Suppressor macrophage (primary cell): ENCODE data around the gene UBAC2.
"Not testable (repeated sequence)": the region's sequence is repeated elsewhere in the genome, so short reads cannot be mapped to it uniquely, and the experiment has no call there.

Source experiments
- DNase-seq, 4 experiments: peaks; one replicate each; pipeline ENCODE4 v3.0.0-alpha.2; 2020 to 2022

UBAC2 gene

DNA sequence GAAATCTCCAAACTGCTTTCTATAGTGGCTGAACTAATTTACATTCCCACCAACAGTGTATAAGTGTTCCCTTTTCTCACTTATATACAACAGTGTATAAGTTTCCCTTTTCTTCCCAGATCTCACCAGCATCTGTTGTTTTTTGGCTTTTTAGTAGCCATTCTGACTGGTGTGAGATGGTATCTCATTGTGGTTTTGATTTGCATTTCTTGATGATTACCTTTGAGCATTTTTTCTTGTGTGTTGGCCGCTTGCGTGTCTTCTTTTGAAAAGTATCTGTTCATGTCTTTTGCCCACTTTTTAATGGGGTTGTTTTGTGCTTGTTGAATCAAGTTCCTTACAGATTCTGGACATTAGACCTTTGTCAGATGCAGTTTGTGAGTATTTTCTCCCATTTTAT, 49.0 kb downstream of the UBAC2 start:
- DNase-seq, result not testable (repeated sequence)

DNA sequence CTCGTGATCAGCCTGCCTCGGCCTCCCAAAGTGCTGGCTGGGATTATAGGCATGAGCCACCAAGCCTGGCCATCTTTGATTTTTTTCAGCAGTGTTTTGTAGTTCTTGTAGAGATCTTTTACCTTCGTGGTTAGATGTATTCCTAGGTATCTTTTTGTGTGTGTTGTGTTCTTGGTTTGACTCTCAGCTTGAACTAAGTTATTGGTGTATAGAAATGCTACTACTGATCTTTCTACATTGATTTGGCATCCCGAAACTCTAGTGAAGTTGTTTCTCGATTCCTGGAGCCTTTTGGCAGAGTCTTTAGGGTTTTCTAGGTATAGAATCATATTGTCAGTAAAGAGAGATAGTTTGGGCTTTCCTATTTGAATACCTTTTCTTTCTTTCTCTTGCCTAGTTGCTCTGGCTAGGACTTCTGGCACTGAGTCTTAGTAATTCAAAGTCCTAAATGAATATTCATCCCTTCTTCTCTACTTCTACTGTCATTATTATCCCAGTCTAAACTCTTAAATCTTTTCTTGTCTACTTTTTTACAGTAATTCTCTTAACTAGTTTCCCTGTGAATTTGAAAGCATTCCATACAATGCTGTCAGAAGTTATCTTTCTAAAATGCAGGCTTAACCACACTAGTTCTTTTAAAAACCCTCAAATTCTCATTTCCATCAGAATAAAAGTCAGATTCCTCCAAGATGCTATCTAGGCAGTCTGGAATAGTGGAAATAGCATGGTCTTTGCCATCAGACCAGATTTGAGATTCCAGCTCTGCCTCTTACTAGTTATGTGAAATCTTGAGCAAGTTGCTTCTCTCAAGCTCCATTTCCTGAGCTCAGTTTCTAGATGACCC, 50.5 kb downstream of the UBAC2 start:
- no peak for DNase-seq

DNA sequence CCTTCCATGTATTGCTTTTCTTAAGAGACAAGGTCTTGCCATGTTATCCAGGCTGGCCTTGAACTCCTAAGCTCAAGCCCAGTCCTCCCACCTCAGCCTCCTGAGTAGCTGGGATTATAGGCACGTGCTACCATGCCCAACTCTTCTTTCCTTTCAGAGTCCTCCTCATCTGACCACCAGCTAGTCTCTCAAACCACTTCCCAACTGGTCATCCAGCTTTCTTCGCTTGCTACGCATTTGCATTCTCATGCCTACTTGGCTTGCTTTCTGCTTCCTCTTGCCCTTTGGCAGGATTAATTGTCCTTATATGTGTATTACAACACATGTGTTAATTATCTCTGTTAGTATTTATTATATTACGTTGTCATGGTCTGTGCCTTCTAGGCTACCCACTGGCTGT, 51.3 kb downstream of the UBAC2 start:
- DNase-seq, result peak; percentile 48 to 66 (median 58)

DNA sequence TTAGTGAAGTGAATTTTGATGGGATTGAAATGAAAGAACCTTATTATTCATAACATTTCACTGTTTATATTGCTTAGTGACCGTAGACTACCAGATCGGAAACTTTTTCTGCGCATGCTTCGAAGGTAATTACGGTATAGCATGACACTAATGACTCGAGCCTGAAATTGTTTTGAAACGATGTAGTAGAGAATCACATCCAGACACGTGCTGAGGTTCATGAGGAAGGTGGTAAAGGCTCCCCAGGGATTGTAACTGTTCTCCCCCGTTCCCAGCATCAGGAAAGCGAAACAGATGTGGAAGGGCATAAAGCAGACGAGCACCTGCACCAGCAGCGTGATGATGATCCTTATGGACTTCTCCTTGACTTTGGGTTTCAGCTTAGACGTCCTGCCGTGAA, 54.2 kb downstream of the UBAC2 start:
- no peak for DNase-seq

DNA sequence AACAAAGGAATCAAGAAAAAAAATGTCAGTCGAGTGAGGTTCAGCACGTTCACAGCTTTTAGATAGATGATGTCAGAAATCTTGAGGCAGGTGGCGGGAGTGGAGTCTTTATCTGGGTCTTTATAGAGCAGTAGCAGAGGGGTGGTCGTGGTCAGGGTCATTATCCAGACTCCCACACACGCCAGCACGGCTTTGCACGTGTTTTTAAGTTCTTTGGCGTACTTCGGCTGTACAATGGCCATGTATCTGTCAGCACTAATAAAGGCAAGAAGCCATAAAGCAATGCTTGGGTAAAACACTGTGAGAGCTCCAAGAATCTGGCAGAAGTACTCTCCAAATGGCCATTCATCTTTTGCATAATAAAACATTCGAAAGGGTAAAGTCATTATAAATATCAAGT, 54.6 kb downstream of the UBAC2 start:
- no peak for DNase-seq

DNA sequence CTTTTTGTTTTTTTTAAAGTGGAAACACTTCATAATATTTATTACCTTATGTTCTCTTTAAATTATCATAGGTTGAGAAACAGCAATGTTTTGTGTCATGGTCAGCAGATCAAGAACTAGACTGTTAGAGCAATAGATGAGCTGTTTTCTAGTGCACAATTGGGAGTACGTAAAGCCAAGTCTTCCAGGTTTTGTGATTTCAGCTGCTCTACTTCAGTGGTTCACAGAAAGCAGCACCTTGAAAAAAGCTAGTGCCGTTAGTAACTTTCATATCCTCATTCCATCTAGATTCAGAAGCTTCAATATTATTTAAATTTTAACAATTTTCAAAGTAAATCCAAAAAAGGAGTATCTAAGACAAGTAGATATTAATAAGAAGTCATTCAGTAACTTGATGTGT, 55.6 kb downstream of the UBAC2 start:
- no peak for DNase-seq

DNA sequence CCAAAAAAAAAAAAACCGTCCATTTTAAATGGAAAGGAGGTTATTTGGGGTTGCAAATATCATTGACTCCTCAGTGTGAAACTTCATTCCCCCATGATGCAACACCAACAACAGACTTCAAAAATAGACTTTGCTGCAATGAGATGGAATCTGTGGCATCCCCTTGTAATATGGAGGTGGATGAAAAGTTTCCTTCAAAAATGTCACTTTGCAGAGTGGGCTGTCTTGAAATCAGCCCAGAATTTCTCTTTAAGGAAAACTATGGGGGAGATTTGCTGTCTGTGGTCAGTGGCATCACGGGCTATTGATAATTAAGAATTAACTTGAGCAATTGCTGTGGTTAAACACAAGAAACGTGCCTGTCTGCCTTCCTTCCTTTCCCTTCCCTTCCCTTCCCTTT, 56.1 kb downstream of the UBAC2 start:
- peak in 2 of 4 experiments; percentile 31 to 49 for DNase-seq

DNA sequence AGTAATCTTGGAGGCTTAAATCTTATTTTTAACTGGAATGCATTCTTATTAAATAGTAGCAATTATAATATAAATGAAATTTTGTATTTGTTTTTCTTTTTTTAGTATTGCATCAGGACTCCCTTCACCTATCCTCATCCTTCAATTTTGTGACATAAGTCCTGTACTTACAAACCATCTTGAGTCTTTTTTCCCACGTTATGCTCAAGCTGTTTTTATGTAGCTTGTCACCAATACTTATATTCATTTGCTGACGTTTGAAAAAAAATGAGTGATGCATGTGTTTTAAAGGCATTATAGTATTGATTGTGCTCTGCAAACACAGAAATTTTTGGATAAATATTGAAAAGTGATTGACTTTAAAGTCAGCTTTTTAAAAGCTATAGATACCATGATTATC, 56.6 kb downstream of the UBAC2 start:
- no peak for DNase-seq

DNA sequence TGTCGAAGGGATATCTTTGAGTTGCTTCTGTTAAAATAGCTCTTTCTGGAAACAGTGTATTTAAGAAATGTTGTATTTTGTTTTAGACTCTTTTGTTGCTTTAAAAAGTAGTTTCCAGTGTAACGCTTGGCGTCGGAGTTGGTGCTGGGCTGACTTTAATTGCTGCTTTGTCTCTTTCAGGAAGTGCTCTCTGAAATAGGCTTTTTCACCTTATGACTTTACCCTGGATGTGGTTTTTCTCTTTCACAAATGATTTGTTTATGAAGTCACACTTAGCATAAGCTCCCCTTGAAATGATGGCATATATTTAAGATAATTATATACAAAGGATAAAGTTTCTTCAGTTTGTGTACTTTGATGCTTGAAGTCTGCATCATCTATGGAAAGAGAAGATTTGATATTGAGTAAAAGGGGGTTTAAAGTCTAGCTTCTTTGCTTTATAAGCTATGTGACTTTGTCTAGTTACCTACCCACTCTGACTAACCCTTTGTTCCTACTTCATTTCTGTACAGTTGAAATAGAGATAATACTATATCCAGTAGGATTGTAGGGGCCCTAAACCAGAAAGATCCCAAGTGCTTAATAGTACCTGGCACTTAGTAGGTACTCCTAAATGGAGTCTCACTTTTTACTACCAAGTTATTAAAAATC, 57.7 kb downstream of the UBAC2 start, which contains the start of gene GPR18:
Gene GPR18 (minus strand): TSS at position 170 of the 651 bp plus-strand sequence. CDS start 2,507 bp downstream, outside the sequence.
- DNase-seq, result peak; percentile 33 to 55 (median 46)

DNA sequence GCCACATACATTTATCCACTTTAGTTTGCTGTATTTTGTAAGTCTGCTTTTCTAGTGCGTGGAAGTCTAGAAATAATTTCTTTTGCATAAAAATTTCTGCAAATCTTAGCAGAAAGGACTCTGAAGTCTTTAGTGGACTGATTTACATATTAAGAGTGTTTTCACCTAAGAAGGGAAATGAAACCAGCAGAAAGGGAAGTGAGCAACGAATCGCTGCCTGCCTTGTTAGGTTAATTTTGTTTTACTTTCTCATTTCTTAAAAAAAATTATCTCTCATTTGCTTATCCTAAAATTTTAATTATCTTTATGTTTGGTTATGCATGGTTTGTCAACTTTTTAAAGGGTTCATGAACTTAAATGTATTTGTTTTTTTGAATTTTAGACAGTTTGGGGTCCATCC, 58.3 kb downstream of the UBAC2 start:
- DNase-seq, result peak; percentile 44 to 74 (median 61)

DNA sequence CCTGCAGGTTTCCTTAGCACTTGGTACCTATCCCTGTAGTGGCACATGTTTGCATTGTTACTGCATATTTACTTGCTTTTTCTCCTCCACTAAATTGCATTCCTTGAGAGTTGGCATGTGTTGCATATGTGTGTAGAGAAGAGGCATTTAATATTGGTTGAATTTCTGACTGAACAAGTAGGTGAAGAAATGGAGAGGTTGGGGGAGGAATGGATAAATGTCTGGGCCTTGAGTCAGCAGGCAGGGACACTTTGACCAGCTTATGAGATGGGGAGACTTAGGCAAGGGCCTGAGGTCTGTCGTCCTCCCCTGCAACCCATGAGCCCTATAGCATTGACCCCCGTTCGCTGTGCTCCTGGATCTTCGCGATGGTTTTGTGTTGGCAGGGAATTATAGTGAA, 59.6 kb downstream of the UBAC2 start:
- no peak for DNase-seq

DNA sequence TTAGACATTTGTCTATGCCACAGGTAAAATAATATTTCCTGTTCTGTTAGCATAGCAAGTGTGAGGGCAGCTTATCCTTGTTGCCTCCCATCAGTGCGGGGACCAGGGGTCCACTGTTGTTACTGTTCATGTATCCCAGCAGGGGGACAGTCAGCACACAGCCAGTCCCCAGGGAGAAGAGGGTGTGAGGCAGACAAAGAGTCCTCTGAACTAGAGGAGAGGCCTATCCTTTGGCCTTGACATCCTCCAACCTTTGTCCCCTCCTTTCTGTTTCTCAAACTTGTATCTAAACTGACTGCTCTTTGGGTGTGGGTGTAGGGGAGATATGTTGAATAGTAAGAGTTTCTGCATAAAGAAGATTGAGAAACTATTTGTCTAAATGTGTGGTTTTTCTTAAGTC, 60.4 kb downstream of the UBAC2 start:
- no peak for DNase-seq

DNA sequence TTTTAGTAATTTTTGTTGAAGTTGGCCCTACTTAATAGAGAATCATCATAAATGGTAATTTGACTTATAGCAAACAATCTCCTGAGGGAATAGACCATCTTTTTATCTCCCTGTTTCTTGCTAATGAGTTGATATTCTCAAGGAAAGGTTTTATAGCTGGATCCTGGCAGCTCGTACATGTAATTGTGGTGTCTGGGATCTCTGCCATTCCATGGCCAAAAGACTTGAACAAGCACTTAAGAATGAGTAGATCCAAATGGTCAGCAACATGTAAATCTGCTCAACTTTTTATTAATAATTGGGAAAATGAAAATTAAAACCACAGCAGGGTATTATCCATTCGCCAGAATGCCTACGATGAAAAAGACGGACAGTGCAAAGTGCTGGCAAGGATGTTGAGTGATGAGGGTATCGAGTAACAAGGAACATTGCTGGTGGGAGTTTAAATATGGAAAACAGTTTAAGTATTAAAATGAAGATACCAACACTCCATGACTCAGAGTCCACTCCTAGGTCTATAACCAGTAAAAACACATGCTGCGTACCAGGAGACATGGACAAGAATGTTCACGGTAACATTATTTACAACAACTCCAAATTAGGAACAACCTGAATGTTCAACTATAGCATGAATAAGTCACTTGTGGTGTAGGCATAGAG, 62.6 kb downstream of the UBAC2 start:
- DNase-seq, result no peak

DNA sequence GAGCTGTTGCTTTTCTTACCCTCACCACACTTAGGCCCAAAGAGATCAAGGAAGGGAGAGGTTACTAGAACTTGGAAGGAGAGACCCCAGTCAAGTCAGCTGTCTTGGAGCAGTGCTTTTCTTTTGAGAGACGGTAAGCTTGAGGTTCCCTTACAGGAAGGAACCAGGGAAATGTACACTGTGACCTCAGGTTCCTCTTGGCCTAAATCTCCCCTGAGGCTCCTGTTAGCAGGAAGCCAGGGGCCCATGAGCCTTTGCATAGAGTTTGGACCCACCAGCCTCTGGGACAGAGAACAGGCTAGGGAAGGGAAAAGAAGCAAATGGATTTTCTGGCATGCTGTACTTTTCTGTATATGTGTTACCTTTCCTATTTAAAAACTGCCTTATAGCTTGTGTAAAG, 63.4 kb downstream of the UBAC2 start:
- DNase-seq, result no peak

DNA sequence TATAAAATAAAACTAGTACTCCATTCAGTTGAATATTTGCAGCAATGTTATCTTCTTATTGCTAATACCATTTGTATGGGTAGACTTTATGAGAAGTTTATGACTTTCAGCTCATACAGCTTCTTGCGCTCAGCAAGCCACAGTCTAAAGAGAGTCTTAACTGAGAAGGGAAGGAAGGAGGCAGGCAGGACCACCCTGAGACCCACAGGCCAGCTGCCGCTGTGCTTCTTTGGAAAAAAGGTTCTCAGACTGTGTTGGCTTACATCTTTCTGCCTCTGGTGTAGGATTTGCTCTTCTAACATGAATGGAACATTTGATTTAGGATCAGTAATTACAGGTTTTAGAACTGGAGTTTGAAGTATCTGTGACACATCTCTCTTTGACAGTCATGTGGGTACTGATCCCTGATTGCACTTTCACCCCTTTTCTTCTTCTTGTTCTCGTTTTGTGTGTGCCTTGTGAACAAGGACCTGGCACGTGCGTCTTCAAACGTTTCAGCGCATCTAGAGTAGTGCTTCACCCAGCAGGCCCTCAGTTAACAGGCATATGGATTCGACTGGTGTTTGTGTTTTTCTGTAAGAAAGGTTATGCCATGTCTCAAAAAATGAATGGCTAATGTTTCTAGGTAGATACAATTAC, 64.6 kb downstream of the UBAC2 start:
- no peak for DNase-seq

DNA sequence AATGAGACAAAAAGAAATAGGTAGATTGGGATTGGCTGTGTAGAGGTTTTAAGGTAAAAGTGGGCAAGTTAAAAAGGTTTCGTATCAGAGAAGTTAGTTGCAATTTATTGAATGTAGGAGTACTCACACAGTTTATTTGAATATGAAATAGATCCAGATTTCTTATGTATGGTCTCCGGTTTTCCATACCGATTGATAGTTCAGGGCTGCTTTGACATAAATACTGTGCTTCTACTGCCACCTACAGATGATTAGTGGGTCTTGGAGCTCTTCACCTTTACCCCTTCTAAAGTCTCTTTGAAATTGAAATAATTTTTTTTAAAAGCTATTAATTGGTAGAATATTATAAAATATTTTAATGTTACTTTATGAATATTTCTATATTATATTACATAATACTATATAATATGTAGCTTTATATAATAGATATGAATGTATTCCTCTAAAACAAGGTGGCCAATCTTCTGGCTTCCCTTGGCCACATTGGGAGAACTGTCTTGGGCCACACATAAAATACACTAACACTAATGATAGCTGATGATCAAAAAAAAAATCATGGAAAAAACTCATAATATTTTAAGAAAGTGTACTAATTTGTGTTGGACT, 65.3 kb downstream of the UBAC2 start:
- peak; percentile 36 to 76 (median 56) for DNase-seq

DNA sequence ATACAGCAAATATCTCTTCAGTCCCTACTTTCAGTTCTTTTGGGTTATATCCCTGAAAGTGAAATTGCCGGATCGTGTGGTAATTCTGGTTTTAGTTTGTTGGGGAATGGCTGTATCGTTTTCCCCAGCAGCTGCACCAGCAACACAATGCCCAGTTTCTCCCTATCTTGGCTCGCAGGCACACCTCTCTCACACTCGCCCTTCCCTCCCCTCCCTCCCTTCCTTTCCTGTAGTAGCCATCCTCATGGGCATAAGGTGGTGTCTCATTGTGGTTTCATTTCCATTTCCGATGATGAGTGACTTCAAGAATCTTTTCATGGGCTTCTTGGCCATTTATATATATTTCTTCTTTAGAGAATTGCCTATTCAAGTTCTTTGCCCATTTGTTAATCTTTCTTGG, 66.2 kb downstream of the UBAC2 start:
- DNase-seq, result no peak

DNA sequence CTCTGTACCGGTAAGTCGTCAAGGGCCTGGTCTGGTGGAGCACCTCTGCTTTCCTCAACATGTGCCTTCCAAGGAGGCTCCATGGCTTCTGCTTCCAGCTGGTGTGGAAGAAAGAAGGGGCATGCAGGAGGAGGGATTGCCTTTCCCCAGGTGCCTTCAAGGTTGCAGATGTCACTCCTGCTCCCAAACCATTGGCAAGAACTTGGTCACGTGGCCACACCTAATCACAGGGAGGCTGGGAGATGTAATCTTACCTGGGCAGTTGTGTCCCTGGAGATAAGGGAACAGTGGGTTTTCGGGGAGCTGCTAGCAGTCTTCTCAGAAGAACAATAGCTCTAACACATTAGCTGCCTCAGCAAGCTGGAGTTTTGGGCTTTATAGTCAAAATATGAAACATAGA, 67.3 kb downstream of the UBAC2 start:
- no peak for DNase-seq

DNA sequence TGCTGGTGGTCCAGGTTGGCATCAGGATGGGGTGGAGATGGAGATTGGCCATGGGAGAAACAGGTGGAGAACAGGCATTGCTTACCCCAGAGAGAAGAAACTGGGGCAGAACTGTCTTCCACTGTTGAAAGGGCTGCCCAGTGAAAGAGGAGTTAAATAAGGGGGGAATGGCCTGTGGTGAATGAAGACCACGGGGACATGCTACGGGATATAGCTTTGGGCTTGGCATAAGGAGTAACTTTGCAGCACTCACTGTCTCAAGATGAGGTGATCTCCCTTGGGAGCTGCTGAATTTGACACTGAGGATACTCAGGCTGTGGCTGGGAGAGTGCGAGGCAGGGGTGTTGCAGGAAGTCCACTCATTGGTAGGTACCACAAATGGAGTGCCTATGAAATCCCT, 68.2 kb downstream of the UBAC2 start:
- DNase-seq, result no peak

DNA sequence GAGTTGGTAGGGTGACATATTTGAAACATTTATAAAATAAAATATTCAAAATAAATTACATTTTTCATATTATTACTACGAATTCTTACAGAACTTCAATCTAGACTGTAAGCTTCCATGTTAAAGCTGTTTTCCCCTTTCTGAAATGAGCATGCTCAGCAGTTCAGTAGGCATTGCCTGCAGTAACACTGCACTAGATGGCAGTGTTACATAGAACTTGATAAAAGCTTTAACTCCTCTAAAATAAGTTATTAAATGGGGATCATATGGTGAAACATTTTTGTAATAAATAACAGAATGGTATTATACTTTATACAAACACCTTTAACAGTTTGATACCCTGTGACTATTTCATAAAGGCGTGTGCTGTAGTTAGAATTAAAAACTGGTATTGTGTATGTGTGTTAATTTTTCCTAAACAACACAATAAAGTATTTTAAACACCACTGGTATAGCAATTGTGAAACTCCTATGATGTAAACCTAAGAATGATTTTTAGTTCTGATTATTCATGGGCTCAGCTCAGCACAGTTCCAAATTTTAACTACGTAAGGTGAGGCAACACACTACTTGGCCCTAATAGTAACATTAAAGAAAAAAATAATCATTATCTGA, 69.1 kb downstream of the UBAC2 start:
- peak; percentile 65 to 90 (median 78) for DNase-seq

DNA sequence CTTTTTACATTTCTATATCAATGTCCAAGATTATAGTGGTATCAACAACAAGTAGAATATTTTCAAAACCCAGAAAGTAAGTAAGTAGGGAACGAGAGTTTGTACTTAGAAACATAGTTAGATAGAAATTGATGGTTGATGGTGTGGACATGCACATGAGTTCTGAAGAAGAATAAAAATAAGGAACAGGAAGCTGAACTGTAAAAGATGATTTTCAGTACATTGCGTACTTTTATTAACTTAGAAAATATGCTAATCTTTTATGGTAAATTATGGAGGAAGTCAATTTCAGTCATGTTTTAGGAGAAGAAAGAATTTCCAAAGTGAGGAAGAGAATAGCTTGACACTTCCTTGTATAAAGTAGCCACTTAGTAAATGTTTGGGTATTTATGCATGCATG, 69.9 kb downstream of the UBAC2 start:
- DNase-seq, result peak in 2 of 4 experiments; percentile 71 to 72

DNA sequence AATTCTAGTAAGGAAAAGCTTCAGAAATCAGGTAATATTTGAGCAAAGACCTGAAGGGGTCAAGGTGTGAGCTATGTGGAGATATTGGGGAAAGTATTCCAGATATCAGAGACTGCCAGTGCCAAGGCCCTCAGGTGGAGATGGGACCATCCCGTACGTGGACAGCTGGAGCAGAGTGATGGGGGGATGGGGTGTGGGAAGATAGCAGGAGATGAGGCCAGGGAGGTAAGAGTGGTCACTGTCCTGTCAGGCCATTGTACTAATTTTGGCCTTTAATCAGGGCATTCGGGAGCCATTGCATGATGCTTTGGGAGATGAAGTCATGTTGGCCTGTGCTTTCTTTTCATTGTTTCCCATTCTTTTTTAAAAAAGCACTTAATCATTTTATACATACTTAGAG, 70.6 kb downstream of the UBAC2 start:
- no peak for DNase-seq
